Stimulated activated CD4-positive, alpha-beta T cell treated with anti-CD3 and anti-CD28 coated beads, Interleukin-1b, Interleukin-23, amount 100 ng/mL, for 4 hours (primary cell): ENCODE measurements around the gene TUBA3E.
"Not testable (repeated sequence)": the region's sequence is repeated elsewhere in the genome, so short reads cannot be mapped to it uniquely, and the experiment has no call there.

Experiments
- DNase-seq, 2 donors: peaks; one replicate each; pipeline ENCODE4 v3.0.0-alpha.2; 2020; ENCODE audit warnings: low read depth in 2 of 2

Gene TUBA3E

GRCh38 chr2:130143266-130144039 is 54.8 kb downstream of the TUBA3E start:
- DNase-seq: not testable (repeated sequence)

- DNase-seq: not testable (repeated sequence)
These were observed 55.6 kb downstream of the TUBA3E start for GRCh38 chr2:130142396-130143265.
